GM12878 (cell line): ENCODE data around the gene MACROD2. TPM values are rescaled to one million over a fixed set of nuclear protein-coding genes. Genes with fewer than 3 reads are reported as not detected.

ENCODE experiments used
- ATAC-seq: fragments of 200-7000 bp; cut with Tn5 transposase; 3 replicates; pipeline ENCODE4 v1.9.1; 2020; ENCODE audit warnings: mild to moderate bottlenecking, moderate library complexity
- BruUV-seq: library from RNA; stranded (reverse); fragments of 400-500 nt; replicated peaks from 2 replicates; lab custom pipeline; 2021; lab: Mats Ljungman, UMichigan
- CTCF ChIA-PET: fragments of 300-600 bp; sonication (Branson Sonifier 250); formaldehyde crosslinking; extraction: SDS; loops from one replicate; lab custom pipeline; 2021; ENCODE audit warnings: inconsistent platforms; lab: Yijun Ruan, JAX
- POLR2A ChIA-PET: fragments of 350-600 bp; formaldehyde crosslinking; extraction: SDS; loops from one replicate; lab custom pipeline; 2021; ENCODE audit warnings: inconsistent platforms; lab: Charles Lee
- RAD21 ChIA-PET: fragments of 300-600 bp; sonication (Branson Sonifier 250); formaldehyde crosslinking; loops from one replicate; lab custom pipeline; 2023; ENCODE audit warnings: antibody characterized with exemption; ENCODE audit not compliant: unreplicated experiment; lab: Charles Lee
- SMC1A ChIA-PET: fragments of 300-600 bp; sonication (Branson Sonifier 250); formaldehyde crosslinking; loops from one replicate; lab custom pipeline; 2023; ENCODE audit not compliant: unreplicated experiment, uncharacterized antibody; lab: Charles Lee
- DNase-seq: peaks from one replicate; pipeline ENCODE4 v3.0.0-alpha.2; 2011; ENCODE audit warnings: low read depth, low spot score
- FAIRE-seq: peaks from 3 replicates; lab custom pipeline; 2011; peaks lifted over from hg19 to GRCh38; lab: Jason Lieb, UNC
- H2AFZ ChIP-seq: 2 replicates; pipeline ENCODE4 v1.6.0; 2011; ENCODE audit warnings: low read depth, low read length, control low read depth; ENCODE audit not compliant: control insufficient read depth
- H3K27ac ChIP-seq: 2 replicates; pipeline ENCODE4 v1.5.1; 2011; ENCODE audit warnings: control low read depth; ENCODE audit not compliant: control insufficient read depth, insufficient read depth
- H3K27me3 ChIP-seq, 2 experiments: replicated peaks in 1 of 2; 2 replicates each; pipeline versions ENCODE4 v1.6.0 to v1.6.1; 2011; ENCODE audit warnings: low read length in 1 of 2; ENCODE audit not compliant: control insufficient read depth in 2 of 2, insufficient read depth in 2 of 2
- H3K36me3 ChIP-seq, 2 experiments: 2 replicates each; pipeline ENCODE4 v1.5.1; 2011; ENCODE audit warnings: low read length in 1 of 2; ENCODE audit not compliant: control insufficient read depth in 2 of 2, insufficient read depth in 2 of 2
- H3K4me1 ChIP-seq: 2 replicates; pipeline ENCODE4 v1.6.1; 2011; ENCODE audit warnings: mild to moderate bottlenecking, low read length, moderate library complexity, mixed read lengths; ENCODE audit not compliant: control insufficient read depth, insufficient read depth
- H3K4me2 ChIP-seq: 2 replicates; pipeline ENCODE4 v1.6.0; 2011; ENCODE audit warnings: control low read depth; ENCODE audit not compliant: control insufficient read depth, insufficient read depth
- H3K4me3 ChIP-seq: fragments of 200-600 bp; sonication (generic); 2 replicates; pipeline ENCODE4 v1.5.1; 2016
- H3K79me2 ChIP-seq: 2 replicates; pipeline ENCODE4 v1.6.0; 2011; ENCODE audit warnings: low read length; ENCODE audit not compliant: control insufficient read depth, insufficient read depth
- H3K9ac ChIP-seq: 2 replicates; pipeline ENCODE4 v1.8.0; 2011; ENCODE audit warnings: low read length, control low read depth, mixed read lengths; ENCODE audit not compliant: control insufficient read depth, insufficient read depth
- H3K9me3 ChIP-seq: replicated peaks from 3 replicates; pipeline ENCODE4 v1.5.1; 2011; ENCODE audit warnings: mild to moderate bottlenecking, low read length; ENCODE audit not compliant: control insufficient read depth, insufficient read depth
- H4K20me1 ChIP-seq: 2 replicates; pipeline ENCODE4 v1.6.0; 2011; ENCODE audit not compliant: control insufficient read depth, insufficient read depth
- CBFB ChIP-seq: IDR thresholded peaks from 2 replicates; pipeline ENCODE4 v1.6.1; 2016; ENCODE audit warnings: antibody characterized with exemption, low read depth
- CBX3 ChIP-seq: fragments of 200-600 bp; sonication (generic); IDR thresholded peaks from 2 replicates; pipeline ENCODE4 v1.6.1; 2016; ENCODE audit warnings: low read depth, borderline replicate concordance
- CREB1 ChIP-seq: IDR thresholded peaks from 2 replicates; pipeline ENCODE4 v1.6.1; 2012; ENCODE audit warnings: low read depth, mild to moderate bottlenecking, inconsistent platforms
- ETV6 ChIP-seq, 2 experiments: fragments of 450-650 bp in 1 of 2; IDR thresholded peaks in 1 of 2; conservative IDR thresholded peaks in 1 of 2; 2 replicates each; pipeline ENCODE4 v1.6.1; 2014; ENCODE audit warnings: antibody characterized with exemption in 1 of 2, borderline replicate concordance in 1 of 2, low read depth in 1 of 2, mild to moderate bottlenecking in 1 of 2, moderate library complexity in 1 of 2
- GATAD2B ChIP-seq: fragments of 450-650 bp; conservative IDR thresholded peaks from 2 replicates; pipeline ENCODE4 v1.6.1; 2017; ENCODE audit warnings: low read depth, mild to moderate bottlenecking, moderate library complexity
- LARP7 ChIP-seq: fragments of 450-650 bp; IDR thresholded peaks from 2 replicates; pipeline ENCODE4 v1.6.1; 2017; ENCODE audit warnings: mild to moderate bottlenecking
- PAX5 ChIP-seq: IDR thresholded peaks from 2 replicates; pipeline ENCODE4 v1.6.1; 2011; ENCODE audit warnings: low read depth, low read length, borderline replicate concordance
- RB1 ChIP-seq: fragments of 450-650 bp; formaldehyde crosslinking; IDR thresholded peaks from 2 replicates; pipeline ENCODE4 v1.6.1; 2017; ENCODE audit warnings: mild to moderate bottlenecking, borderline replicate concordance
- SKIL ChIP-seq: fragments of 450-650 bp; IDR thresholded peaks from 2 replicates; pipeline ENCODE4 v1.6.1; 2017; ENCODE audit warnings: mild to moderate bottlenecking, low read depth, inconsistent platforms; ENCODE audit not compliant: poor library complexity, severe bottlenecking
- TCF3 ChIP-seq: IDR thresholded peaks from 2 replicates; pipeline ENCODE4 v1.6.1; 2012; ENCODE audit warnings: low read depth, mild to moderate bottlenecking, low read length, borderline replicate concordance; ENCODE audit not compliant: insufficient read depth
- USF2 ChIP-seq: IDR thresholded peaks from 2 replicates; pipeline ENCODE4 v1.6.1; 2011; ENCODE audit warnings: low read depth, low read length, improper control_type of control experiment, borderline replicate concordance
- WGBS: methylation state at CpG from one replicate; pipeline ENCODE4 v1.1.6; 2016; ENCODE audit warnings: low lambda C conversion rate; ENCODE audit not compliant: insufficient replicate concordance, insufficient coverage; ENCODE audit errors: missing lambda C conversion rate; 5-methylcytosine and 5-hydroxymethylcytosine counted together
- in situ Hi-C: fragments of 300-500 bp; cut with MboI; formaldehyde crosslinking; loops from 9 replicates; pipeline ENCODE4 v1.14.3; 2018; ENCODE audit warnings: mixed read lengths
- intact Hi-C: fragments of 100-400 bp; cut with micrococcal nuclease; formaldehyde crosslinking; loops from one replicate; pipeline ENCODE4 v1.14.2; 2022; ENCODE audit not compliant: unreplicated experiment
- polyA plus RNA-seq, 11 experiments: library from polyadenylated mRNA; depleted of rRNA in 4 of 11; unstranded in 6 of 11; stranded (reverse) in 5 of 11; fragments of >200 nt; fragmentation: Nextera tagmentation in 4 of 11; fragmentation: Illumina TruSeq in 1 of 11; extraction: Ambion mirVana in 4 of 11; extraction: Trizol in 1 of 11; gene quantifications; 1 replicate in 1 of 11; 2 replicates in 10 of 11; pipeline versions ENCODE4 v1.2.1 to v1.2.3, GENCODE V29; 2011 to 2016; ENCODE audit warnings: inconsistent platforms in 2 of 11, missing spikeins in 2 of 11, low read depth in 1 of 11
- total RNA-seq, 4 experiments: library from RNA; depleted of rRNA in 3 of 4; stranded (reverse); fragments of >200 nt in 3 of 4; fragmentation: Illumina TruSeq in 1 of 4; extraction: Trizol in 1 of 4; gene quantifications; 2 replicates each; pipeline versions ENCODE4 v1.2.1 to v1.2.3, GENCODE V29; 2013 to 2021

The MACROD2 gene
- total and polyA plus RNA-seq, 10 of the 15 experiments (the other 5 are each of a cell fraction or from before 2014, with no cell fraction given), result 1.1 to 21.5 (median 2.2) TPM

- H3K9ac ChIP-seq, result no peak overlapping the region
- H4K20me1 ChIP-seq, result no peaks in the 10 kb centered on the region
- no peak overlapping the region for H3K27ac ChIP-seq
- FAIRE-seq (no peak), DNase-seq (no peak), ATAC-seq (no peak)
- ChIA-PET POLR2A (no interaction called here), CTCF (no interaction called here), RAD21 (interaction anchor here (0.6 kb wide), 1 partner anchor 32 kb away, joined by 3 read pairs; no protein-coding TSS in a partner anchor), SMC1A (no interaction called here)
- H2AFZ ChIP-seq, result no peak overlapping the region
- no peaks in the 10 kb centered on the region for H3K9me3 ChIP-seq
- intact Hi-C loops, result loop anchor here (10.0 kb wide), 1 partner anchor 588 kb away; no protein-coding TSS in a partner anchor
- H3K36me3 ChIP-seq, result no peaks in the 10 kb centered on the region
- TF ChIP-seq PAX5, result no peak
- no peak for TF ChIP-seq RB1
- TF ChIP-seq CBFB, result no peak
- no peak for TF ChIP-seq ETV6 (conservative IDR thresholded peaks at IDR 0.05 in 1 of 2, IDR thresholded peaks at IDR 0.05 in 1 of 2; ENCODE audit: borderline replicate concordance in 1 of 2, low read depth in 1 of 2)
- no peak for TF ChIP-seq USF2
- no peak for TF ChIP-seq CBX3
- no peak for TF ChIP-seq CREB1
- no peak for TF ChIP-seq TCF3
- no peak for TF ChIP-seq SKIL
- no peak for TF ChIP-seq GATAD2B
- TF ChIP-seq LARP7, result no peak
- in situ Hi-C loops, result no loop called here
- BruUV-seq, result no TSS peak
- no peak overlapping the region for H3K4me2 ChIP-seq
- no peaks in the 10 kb centered on the region for H3K4me1 ChIP-seq
- no peaks in the 10 kb centered on the region for H3K79me2 ChIP-seq
- 75% methylated on average over 5 of the region's 5 CpGs for WGBS
- no peak overlapping the region for H3K4me3 ChIP-seq
- H3K27me3 ChIP-seq, result no peaks in the 10 kb centered on the region; a peak in 1 of 4 replicates
These were observed 1227.4 kb downstream of the MACROD2 start for GRCh38 chr20:15222502-15223330.
